Heart right ventricle (tissue), 16 donors: ENCODE data around the gene UNC119. TPM values are rescaled to one million over a fixed set of nuclear protein-coding genes. Genes with fewer than 3 reads are reported as not detected.

Source experiments
- ATAC-seq, 8 donors: fragments of 200-7000 bp; cut with Tn5 transposase; one replicate each; pipeline ENCODE4 v1.9.1; 2020; ENCODE audit warnings: mild to moderate bottlenecking in 8 of 8, moderate library complexity in 8 of 8, moderate number of reproducible peaks in 1 of 8
- DNase-seq, 2 donors: peaks; one replicate each; pipeline ENCODE4 v3.0.0-alpha.2; 2020
- H3K27ac ChIP-seq, 10 donors: fragments of 200-600 bp; sonication (generic) in 2 of 10; one replicate each; pipeline versions ENCODE4 v1.5.0 to v1.8.0; 2020 to 2022; ENCODE audit warnings: mild to moderate bottlenecking in 3 of 10
- H3K27me3 ChIP-seq, 7 donors: fragments of 200-600 bp; one replicate each; pipeline ENCODE4 v1.8.0; 2021 to 2022; ENCODE audit warnings: mild to moderate bottlenecking in 2 of 7
- H3K36me3 ChIP-seq, 9 donors: fragments of 200-600 bp; sonication (generic) in 1 of 9; one replicate each; pipeline versions ENCODE4 v1.5.0 to v1.8.0; 2020 to 2022; ENCODE audit warnings: mild to moderate bottlenecking in 2 of 9
- H3K4me1 ChIP-seq, 9 donors: fragments of 200-600 bp; sonication (generic) in 1 of 9; one replicate each; pipeline versions ENCODE4 v1.5.0 to v1.8.0; 2020 to 2022; ENCODE audit warnings: mild to moderate bottlenecking in 4 of 9
- H3K4me3 ChIP-seq, 10 donors: fragments of 200-600 bp; sonication (generic) in 2 of 10; one replicate each; pipeline versions ENCODE4 v1.5.0 to v1.8.0; 2020 to 2022; ENCODE audit warnings: mild to moderate bottlenecking in 7 of 10, moderate library complexity in 2 of 10
- H3K9me3 ChIP-seq, 11 donors: fragments of 200-600 bp in 10 of 11; sonication (generic) in 2 of 11; one replicate each; pipeline versions ENCODE4 v1.5.0 to v1.8.0; 2013 to 2022; ENCODE audit warnings: mild to moderate bottlenecking in 2 of 11, control low read depth in 1 of 11, moderate library complexity in 1 of 11
- CTCF ChIP-seq, 9 donors: fragments of 200-600 bp; sonication (generic) in 2 of 9; IDR thresholded peaks; one replicate each; pipeline versions ENCODE4 v1.5.0 to v1.8.0; 2021 to 2022; ENCODE audit warnings: antibody characterized with exemption in 9 of 9, mild to moderate bottlenecking in 5 of 9, moderate library complexity in 1 of 9
- WGBS, 2 donors: extraction: QIAGEN DNeasy Blood & Tissue Kit; methylation state at CpG; one replicate each; pipeline ENCODE4 v1.1.7; 2013; ENCODE audit warnings: inconsistent platforms in 1 of 2; 5-methylcytosine and 5-hydroxymethylcytosine counted together
- intact Hi-C, 10 donors: fragments of 100-400 bp; cut with DNase I; formaldehyde crosslinking; loops; one replicate each; pipeline versions ENCODE4 v1.11.1 to v1.14.2; 2022
- polyA plus RNA-seq, 2 donors: library from polyadenylated mRNA; stranded (reverse); fragments of 200-250 nt; gene quantifications; one replicate each; pipeline ENCODE4 v1.2.3, GENCODE V29; 2013
- total RNA-seq, 10 donors: library from RNA; stranded (reverse); fragmentation: NEBNext Ultra II Directional in 3 of 10; extraction: Animal tissue kit (Norgen Biotek cat#: 25700) in 3 of 10; gene quantifications; one replicate each; pipeline versions ENCODE4 v1.2.1 to v1.2.4, GENCODE V29; 2021 to 2023
- donor health status: Arrhythmogenic right ventricular cardiomyopathy.
- donor health status: ischemic (EF 13 %, LVEDD 7.1; RV severe dilation, severe dysfunction).
- donor health status: healthy with polysubstance abuse.
- donor health status: DM: no; HTN: yes; CAD: no.
- donor health status: DM: no; HTN: no; CAD: no.
- donor health status: ischemic (EF 25% LVEDD 6.9; RV normal size, moderate dysfunction).
- donor health status: ischemic (EF 25% LVEDD 5.7; RV mildly dilated, moderate dysfunction).
- donor health status: healthy.
- donor health status: DM: yes; HTN: yes; CAD: no.
- donor health status: Ischemic cardiomyopathy.
- donor health status: ischemic (EF 35%, LVEDD 5.7; RV mildly dilated, moderate dysfunction).
- donor health status: nonischemic (EF 11% LVEDD 7.7; RV severe dilation, severe dysfunction).
- donor health status: DM: yes; HTN: yes; CAD: no.
- donor health status: PGD.
- donor health status: ischemic (EF 29% LVEDD 5.4; RV normal size, mild dysfunction).
- donor health status: nonischemic (EF 23%, LVEDD 6.1; RV moderate dilation, normal function).

UNC119 gene
- total and polyA plus RNA-seq, 12 donors = 10.6 to 23.8 (median 21.0) TPM

- no peak for TF ChIP-seq CTCF (IDR thresholded peaks at IDR 0.05)
- peaks cover 0 to 81% (median 0%) of the 10 kb centered on the region in 9 donors for H3K36me3 ChIP-seq
- DNase-seq (no peak), ATAC-seq (no peak)
- no peak overlapping the region for H3K4me3 ChIP-seq
- no peaks in the 10 kb centered on the region for H3K9me3 ChIP-seq
- 95% methylated on average over 3 of the region's 3 CpGs for WGBS, 2 donors
- H3K27ac ChIP-seq = no peak overlapping the region
- intact Hi-C loops = no loop called here
- no peaks in the 10 kb centered on the region for H3K4me1 ChIP-seq
- H3K27me3 ChIP-seq = no peaks in the 10 kb centered on the region
Measured at GRCh38 chr17:28584434-28584833, 32.0 kb upstream of the UNC119 start.

GRCh38 chr17:28582513-28582912, 30.1 kb upstream of the UNC119 start:
- H3K9me3 ChIP-seq = no peaks in the 10 kb centered on the region
- TF ChIP-seq CTCF (IDR thresholded peaks at IDR 0.05) = no peak
- intact Hi-C loops = no loop called here
- no peaks in the 10 kb centered on the region for H3K4me1 ChIP-seq
- H3K36me3 ChIP-seq = peaks cover 0 to 82% (median 0%) of the 10 kb centered on the region in 9 donors
- 95 to 98% methylated on average over 2 of the region's 2 CpGs for WGBS, 2 donors
- no peaks in the 10 kb centered on the region for H3K27me3 ChIP-seq
- no peak for ATAC-seq
- no peak for DNase-seq
- H3K4me3 ChIP-seq = no peak overlapping the region
- no peak overlapping the region for H3K27ac ChIP-seq

- intact Hi-C loops = no loop called here
- TF ChIP-seq CTCF (IDR thresholded peaks at IDR 0.05) = no peak
- no peak for ATAC-seq
- no peak overlapping the region for H3K4me3 ChIP-seq
- no peak overlapping the region for H3K27ac ChIP-seq
- H3K9me3 ChIP-seq = no peaks in the 10 kb centered on the region
- WGBS, 2 donors = 99 to 100% methylated on average over 3 of the region's 3 CpGs
- DNase-seq = no peak
- no peaks in the 10 kb centered on the region for H3K27me3 ChIP-seq
- H3K36me3 ChIP-seq = peaks cover 0 to 77% (median 0%) of the 10 kb centered on the region in 9 donors
- peaks cover 0 to 10% (median 6%) of the 10 kb centered on the region in 9 donors for H3K4me1 ChIP-seq
Measured at GRCh38 chr17:28580959-28581358, 28.5 kb upstream of the UNC119 start.

GRCh38 chr17:28579526-28579925, 27.1 kb upstream of the UNC119 start:
- H3K4me3 ChIP-seq = no peak overlapping the region
- H3K36me3 ChIP-seq = peaks cover 0 to 62% (median 0%) of the 10 kb centered on the region in 9 donors
- H3K27me3 ChIP-seq = no peaks in the 10 kb centered on the region
- no peak overlapping the region for H3K27ac ChIP-seq
- 90 to 92% methylated on average over 4 of the region's 4 CpGs for WGBS, 2 donors
- ATAC-seq = no peak
- no peak for DNase-seq
- H3K4me1 ChIP-seq = peaks cover 0 to 21% (median 11%) of the 10 kb centered on the region in 9 donors
- no peaks in the 10 kb centered on the region for H3K9me3 ChIP-seq
- TF ChIP-seq CTCF (IDR thresholded peaks at IDR 0.05) = no peak
- intact Hi-C loops = no loop called here
